HG03159 (cell line): Measurements from ENCODE around the gene PLD1.
"Not testable (repeated sequence)": the region's sequence is repeated elsewhere in the genome, so short reads cannot be mapped to it uniquely, and the experiment has no call there.

Experiments
- ATAC-seq: cut with Tn5 transposase; IDR thresholded peaks from one replicate; pipeline ENCODE4 v1.9.1; 2021; ENCODE audit warnings: mild to moderate bottlenecking, moderate library complexity; ENCODE audit not compliant: unreplicated experiment

PLD1 gene, protein sequence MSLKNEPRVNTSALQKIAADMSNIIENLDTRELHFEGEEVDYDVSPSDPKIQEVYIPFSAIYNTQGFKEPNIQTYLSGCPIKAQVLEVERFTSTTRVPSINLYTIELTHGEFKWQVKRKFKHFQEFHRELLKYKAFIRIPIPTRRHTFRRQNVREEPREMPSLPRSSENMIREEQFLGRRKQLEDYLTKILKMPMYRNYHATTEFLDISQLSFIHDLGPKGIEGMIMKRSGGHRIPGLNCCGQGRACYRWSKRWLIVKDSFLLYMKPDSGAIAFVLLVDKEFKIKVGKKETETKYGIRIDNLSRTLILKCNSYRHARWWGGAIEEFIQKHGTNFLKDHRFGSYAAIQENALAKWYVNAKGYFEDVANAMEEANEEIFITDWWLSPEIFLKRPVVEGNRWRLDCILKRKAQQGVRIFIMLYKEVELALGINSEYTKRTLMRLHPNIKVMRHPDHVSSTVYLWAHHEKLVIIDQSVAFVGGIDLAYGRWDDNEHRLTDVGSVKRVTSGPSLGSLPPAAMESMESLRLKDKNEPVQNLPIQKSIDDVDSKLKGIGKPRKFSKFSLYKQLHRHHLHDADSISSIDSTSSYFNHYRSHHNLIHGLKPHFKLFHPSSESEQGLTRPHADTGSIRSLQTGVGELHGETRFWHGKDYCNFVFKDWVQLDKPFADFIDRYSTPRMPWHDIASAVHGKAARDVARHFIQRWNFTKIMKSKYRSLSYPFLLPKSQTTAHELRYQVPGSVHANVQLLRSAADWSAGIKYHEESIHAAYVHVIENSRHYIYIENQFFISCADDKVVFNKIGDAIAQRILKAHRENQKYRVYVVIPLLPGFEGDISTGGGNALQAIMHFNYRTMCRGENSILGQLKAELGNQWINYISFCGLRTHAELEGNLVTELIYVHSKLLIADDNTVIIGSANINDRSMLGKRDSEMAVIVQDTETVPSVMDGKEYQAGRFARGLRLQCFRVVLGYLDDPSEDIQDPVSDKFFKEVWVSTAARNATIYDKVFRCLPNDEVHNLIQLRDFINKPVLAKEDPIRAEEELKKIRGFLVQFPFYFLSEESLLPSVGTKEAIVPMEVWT

DNA sequence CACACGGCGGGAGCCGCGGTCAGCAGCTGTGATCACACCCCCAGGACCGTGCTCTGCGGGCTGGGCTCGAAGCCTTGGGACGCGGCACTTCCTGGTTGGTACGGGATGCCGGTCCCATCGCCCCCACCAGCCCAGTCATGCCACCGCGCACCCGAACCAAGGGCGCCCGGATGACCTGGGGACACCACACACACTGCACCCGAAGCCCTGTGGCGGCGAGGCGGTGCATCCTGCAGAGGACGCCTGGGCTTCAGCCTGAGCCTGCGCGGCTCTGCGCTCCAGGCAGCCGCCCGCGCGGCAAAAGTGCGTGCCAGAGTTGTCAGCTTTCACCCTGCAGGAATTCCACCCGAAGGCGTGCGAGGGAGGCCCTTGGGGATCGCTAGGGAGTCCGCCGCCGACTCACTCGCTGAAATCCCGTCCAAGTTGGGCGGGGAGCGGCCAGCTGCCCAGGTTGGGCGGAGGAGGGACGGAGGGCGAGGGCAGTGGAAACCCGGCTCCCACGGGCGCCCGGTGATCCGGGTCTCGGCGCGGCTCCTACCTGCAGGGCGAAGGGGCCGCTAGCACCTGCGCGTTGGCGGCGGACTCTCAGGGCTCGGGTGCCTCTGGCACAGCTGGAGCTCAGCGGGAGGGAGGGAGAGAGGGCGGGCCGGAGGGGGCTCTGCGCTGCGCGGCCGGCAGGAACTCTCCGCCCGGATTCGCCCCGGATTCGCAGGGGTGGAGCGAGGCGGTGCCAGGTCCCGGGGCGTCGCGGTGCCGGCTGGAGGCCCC, at the start of gene PLD1:
PLD1 (minus strand) TSS at position 623 of the 768 bp plus-strand sequence. CDS start 72,432 bp downstream, outside the sequence.
- ATAC-seq = peak; percentile 76

DNA sequence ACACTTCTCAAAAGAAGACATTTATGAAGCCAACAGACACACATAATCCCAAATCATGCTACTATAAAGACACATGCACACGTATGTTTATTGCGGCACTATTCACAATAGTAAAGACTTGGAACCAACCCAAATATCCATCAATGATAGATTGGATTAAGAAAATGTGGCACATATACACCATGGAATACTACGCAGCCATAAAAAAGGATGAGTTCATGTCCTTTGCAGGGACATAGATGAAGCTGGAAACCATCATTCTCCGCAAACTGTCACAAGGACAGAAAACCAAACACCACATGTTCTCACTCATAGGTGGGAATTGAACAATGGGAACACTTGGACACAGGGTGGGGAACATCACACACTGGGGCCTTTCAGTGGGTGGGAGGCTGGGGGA, 48.5 kb upstream of the PLD1 start:
- ATAC-seq = not testable (repeated sequence)

DNA sequence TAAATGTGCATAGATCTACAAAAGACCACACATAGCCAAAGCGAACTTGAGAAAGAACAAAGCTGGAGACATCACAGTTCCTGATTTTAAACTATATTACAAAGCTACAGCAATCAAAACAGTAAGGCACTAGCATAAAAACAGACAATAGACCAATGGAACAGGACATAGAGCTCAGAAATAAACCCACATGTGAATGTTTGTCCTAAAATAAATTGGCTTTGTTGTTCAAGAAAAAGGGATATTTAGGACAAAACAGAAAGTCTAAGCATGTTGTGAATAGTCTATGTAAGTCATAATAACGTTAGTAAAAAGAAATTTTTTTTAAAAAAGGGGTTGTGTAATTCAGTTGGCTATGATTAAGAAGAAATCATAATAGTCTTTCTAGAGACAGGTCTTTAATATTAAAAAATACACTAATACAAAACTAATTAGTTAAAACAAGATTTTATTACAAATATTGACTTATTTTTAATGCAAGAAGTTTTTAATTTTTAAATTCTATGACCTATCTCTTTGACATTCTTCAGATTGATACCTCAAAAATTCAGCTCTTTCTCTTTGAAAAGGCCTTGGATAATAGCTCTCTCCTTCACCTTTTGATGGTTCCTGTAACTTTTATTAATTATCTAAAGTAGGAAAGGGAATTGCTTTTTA, 44.5 kb upstream of the PLD1 start:
- no peak for ATAC-seq

DNA sequence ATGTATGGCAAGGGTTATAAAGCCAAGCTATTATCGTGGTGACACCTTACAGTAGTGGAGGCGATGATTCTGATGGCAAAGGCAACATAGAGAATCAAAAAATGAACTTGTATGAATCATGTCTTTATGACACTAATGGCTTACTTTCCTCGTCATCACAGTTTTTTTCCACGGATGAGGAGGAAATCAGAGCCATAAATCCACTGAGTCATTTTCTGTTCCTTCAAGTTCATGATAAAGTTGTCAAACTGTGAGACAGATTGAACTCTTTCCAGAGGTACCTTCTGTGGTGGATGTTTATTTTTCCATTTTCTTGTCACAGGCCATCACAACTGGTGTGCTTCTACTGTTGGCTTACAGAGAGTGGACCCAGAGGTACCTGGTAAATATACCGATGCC, 41.4 kb upstream of the PLD1 start:
- no peak for ATAC-seq

DNA sequence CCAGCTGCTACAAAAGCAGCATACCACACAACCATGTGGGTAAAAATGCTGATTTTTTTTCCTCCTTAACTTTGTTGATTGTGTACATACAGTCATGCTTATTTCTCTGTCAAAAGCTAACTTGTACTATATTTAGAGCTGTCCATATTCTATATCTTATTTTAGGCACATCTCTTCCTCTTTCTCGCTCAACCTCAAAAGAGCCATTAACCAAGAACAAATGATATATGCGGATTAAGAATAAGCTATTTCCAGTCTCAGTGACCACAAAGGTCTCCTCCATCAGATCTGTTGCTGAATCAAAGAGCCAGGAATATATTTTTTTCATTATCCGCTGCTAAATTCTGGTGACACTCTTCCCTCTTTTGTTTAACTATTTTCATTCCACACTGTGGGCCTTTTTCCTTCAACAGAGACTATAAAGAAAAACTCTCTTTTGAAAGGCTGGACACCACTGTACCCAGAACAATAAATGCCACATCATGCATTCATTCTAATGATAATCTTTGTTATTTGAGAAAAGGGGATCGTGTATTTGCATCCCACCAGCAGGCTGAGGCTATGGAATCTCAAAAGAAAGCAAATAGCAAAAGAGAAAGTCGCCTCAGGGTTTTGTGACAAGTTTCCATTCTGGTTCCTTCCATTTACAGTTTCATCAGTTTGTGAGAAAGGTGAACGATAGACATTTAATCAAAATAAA, 40.8 kb upstream of the PLD1 start:
- no peak for ATAC-seq

DNA sequence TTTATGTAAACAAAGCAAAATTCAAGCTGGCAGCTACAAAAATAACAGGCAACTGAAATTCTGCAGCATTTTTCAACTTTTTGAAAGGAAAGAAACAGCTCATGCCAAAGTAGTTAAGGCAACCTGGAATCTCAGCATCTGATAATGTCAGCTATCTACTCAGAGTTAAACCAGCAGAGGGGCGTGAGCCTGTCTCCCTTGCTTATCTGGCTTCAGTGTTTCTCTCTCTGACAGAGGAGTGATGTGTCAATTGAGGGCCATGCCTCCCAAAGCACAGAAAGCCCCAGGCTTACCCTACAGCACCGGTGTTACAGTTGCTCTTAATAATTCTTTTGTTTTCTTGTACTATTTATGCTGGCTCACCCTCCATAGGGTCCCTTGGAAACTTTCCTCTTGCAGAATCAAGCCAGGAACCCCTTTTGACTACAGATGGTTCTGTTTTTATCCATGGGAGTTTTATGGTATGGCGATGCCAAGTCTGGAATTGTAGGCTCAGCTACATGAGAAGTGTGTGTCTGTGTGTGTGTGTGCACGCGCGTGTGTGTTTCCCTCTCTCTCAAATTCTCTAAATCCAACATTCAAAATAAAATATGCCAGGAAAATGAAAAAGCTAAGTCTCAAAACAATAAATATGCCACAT, 40.2 kb upstream of the PLD1 start:
- no peak for ATAC-seq

DNA sequence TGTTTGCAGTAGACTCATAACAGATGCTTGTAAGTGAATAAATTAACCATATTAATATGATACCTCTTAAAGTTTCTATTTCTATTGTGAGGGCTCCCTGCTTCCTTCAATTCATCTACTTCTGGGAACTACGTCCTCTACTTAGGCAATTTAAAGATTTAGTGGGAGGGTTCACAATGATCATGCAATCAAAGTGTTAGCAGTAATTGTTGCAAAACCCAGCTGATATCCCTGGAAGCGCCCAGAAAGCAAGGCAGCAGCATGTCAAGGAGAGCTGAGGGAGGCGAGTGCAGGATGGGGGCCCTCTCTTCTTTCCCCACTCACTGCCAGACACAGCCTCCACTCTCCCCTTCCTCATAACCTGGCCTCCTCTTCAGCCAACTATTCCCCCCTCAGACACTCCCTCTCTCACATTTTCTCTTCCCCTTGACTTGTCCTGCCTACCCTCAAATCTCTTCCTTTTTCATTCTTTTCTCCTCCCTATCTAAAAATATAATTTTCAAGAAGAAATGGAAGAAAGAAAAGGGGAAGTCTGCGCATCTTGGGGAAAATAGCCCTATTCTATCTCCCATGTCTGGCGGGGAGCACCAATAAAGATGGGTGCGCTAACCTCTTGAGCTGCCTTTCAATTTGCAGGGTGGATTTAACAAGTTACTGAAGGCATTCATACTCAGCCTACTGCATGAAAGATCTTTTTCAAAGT, 39.5 kb upstream of the PLD1 start:
- ATAC-seq = no peak

DNA sequence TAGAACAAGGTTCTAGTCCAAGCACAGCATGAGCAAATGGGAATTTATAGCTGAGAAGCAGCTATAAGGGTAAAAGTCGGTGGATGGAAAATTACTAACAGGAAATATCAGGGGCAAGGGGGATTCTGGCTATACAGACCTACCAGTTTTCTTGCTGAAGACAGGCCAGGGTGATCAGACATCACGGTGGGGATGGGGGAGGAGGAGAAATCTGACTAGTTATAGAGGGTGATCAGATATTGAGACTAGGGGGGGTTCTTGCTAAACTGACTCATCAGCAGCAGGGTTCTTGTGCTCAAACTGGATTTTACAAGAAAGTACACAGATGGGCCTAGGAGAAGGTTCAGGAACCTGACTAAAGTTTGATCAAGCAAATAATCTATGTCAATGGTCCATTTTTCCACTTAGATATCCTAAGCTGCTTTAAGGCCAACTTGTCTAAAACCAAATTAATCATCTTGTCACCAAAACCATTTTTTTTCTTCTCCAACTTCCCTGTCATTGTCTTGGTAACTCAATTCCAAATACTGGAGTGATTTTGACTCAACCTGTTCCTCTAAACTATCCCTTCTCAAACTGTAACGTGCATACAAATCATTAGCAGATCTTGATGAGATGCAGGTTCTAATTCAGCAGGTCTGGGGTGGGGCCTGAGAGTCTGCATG, 37.4 kb upstream of the PLD1 start:
- ATAC-seq = no peak

DNA sequence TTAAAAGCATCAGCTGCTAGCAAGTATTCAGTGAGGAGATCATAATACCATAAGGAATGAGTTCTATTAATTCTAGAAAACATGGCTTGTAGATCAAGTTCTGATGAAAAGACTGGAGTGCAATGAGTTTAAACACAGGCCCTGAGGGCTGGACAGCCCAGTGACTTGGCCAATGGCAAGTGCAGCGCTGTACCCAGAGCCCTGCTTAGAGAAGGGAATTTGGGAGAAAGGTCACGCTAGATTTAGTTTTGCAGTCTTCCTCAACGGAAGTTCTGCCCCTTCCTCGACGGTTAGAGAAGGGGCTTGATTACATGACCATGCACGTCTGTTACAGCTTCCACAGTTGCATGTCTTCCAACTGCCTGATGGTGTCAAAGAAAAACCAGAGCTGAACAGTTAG, 36.9 kb upstream of the PLD1 start:
- no peak for ATAC-seq

DNA sequence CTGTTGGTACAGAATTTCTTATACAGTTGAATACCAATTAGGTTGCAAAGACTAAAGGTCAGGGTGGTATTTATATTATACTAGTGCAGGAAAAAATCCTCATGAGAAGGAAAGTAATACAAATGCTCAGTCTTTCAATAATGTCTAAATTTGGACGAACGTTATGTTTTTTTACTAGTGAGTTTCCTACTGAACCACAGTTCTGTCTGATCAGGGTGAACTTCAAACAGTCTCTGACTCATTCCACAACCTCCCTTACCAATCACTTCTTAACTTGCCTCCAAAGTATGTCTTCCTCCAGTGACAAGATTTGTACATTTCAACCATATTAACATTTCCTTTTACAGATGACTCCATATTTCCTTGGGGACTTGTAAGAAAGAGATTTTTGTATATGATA, 36.3 kb upstream of the PLD1 start:
- peak; percentile 95 for ATAC-seq

DNA sequence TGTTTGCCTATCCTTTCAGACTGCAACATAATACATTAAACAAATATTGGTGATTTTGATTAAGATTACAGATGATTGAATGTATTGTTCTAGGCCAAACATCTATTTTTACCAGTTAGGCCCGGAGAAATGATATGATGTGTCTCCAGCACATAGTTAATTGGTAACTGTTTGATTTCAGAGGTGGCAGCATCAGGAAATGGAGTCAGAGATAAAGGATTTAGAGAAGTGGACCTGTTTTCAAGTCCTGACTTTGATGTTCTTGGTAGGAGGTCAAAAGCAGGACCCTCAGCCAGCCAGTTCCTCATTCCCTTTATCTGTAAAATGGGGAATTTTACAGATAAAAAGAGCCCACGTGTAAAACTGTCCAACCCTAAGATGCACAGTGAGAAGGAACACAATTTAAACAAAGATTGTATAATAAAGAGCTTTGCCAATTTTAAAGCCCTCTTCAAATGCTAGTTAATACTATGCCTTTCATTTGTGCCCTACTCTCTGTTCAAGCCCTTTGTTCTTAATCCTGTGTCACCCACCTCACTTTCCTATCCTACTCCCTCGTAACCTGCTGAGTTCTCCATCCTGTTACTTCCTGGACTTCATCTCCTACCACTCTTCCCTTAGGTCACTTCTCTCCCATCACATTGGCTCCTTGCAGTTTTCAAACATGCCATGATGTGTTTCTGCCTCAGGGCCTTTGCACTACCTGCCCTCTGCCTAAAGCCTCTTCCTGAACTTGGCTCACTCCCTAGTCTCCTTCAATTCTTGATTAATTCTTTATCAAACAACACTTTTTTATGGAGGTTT, 35.4 kb upstream of the PLD1 start:
- ATAC-seq = no peak

DNA sequence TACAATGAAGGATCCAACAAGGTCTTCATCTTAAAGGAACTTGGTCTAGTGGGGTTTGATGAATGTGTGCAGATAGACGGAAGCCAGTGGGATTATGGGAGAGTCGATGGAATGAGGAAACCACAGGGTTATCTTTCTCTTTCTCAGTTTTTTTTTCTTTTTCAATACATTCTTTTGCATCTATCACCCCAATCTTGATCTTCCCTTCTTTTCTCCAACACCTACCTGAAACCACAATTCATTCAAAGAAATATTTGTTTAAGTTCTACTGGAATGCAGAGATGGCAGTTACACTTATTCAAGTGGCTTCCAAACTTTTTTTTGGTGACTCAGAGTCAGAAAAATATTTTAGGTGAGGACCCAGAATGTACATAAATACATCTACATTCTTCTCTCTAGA, 34.6 kb upstream of the PLD1 start:
- no peak for ATAC-seq

DNA sequence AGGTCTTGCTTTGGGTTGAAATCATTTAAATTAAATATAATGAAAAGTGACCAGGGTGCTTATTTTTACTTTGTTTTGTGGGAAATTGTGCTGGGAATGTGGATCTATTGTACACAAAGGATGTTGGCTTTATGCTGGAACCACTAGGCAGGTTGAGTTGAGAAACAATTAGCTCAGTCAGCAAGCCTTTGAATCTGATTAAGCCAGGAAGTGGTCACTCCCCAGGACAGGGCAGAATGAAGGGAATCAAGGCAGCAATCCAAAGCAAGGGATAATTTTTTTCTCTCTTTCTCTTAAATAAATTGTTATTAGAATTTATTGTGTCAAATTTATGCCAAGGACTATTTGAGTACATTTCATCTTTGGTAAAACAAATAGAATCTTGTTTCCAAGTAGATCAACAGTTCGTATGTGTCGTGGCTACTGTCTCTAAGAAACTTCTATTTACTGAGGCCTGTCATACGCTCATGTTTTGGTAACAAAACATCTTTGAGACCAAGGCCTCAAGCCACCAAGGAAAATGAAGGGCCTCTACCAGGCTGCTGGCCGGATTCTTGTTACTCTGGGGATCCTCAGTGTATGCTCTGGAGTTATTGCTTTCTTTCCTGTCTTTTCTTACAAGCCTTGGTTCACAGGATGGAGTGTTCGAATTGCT, 32.7 kb upstream of the PLD1 start, which contains the start of gene TMEM212:
TMEM212 (plus strand) TSS at position 486 of the 655 bp plus-strand sequence; CDS start at position 521, 35 bp downstream.
- no peak for ATAC-seq

DNA sequence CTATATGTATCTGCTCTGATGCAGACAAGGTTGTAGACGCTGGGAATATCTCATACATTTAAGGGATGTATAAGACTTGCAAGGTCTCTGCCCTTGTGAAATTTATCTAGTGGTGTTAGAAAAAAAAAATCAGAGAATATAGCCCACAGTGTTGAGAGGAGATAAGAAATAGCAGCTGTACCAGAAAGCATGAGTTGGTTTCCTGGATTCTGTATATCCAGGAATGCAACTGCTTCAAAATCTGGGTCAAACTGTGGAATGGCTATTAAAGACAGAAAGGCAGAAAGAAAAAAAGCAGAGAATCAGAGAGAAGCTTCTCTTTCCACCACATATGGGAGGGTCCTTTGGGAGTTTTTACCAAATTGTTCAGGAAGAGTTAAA, 31.3 kb upstream of the PLD1 start:
- no peak for ATAC-seq

DNA sequence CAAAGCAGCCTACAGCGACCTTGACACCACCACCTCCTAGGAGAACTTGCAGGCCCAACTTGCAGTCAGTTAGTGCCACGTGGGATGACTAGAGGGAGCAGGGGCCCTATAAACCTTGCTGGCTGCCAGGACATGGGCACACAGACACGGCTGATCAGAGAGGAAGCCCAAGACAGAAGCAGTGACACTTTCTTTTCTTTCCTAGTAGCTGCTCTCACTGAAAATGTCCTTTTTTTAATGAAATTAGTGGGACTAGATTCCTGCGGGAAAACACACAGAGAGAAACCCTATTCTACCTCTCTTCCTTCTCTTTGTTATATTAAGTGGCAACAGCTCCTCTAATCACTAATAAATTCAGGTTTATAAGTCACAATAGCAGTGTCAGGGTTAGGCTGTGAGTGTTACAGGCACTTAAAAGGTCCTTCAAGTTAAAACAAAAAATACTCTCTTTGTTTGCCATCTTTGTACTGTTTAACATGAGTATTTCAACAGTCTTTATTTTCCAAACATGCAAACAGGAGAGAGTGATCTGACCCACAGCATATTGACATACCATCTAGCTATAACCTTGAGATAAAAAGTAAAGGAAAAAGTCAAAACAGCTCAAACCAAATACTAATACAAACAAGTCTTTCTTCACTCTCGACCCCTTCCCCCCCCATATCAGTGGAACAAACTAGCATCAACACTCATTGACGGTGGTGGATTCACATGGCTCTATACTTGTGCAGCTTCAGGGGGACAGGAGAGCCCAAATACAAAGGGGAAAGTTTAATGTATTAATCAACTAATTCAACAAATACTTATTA, 30.7 kb upstream of the PLD1 start:
- no peak for ATAC-seq

DNA sequence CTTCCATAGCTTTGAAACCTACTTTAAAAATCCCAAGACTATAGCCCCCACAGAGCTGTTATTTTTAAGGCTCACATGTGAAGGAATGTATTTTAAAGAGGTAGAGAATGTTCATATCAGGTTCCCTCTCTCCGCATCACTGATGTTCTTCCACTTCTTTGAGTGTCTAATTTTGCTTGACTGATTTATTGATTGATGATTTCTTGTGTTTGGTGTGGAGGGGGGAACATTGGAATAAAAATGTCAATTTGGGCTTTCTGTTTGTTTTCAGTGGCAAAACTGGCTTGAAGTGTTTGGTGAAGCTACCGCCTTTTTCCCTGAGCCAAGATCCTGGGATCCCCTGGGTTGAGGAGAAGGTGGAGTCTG, 30.1 kb upstream of the PLD1 start:
- no peak for ATAC-seq
